Mesendoderm (in vitro differentiated cells): ENCODE results near the gene AKR7A3.
"Not testable (repeated sequence)": the region's sequence is repeated elsewhere in the genome, so short reads cannot be mapped to it uniquely, and the experiment has no call there.

Experiments
- DNase-seq: peaks from one replicate; pipeline ENCODE4 v3.0.0; 2013
- H2AK5ac ChIP-seq: 2 replicates; pipeline ENCODE4 v1.6.1; 2013; ENCODE audit warnings: low read length, inconsistent platforms
- H2BK120ac ChIP-seq: 2 replicates; pipeline ENCODE4 v1.6.1; 2013; ENCODE audit warnings: low read depth, mild to moderate bottlenecking, low read length, moderate library complexity, mixed read lengths
- H2BK15ac ChIP-seq: replicated peaks from 2 replicates; pipeline ENCODE4 v1.6.1; 2013; ENCODE audit warnings: low read depth, mild to moderate bottlenecking, moderate library complexity
- H2BK5ac ChIP-seq: 2 replicates; pipeline ENCODE4 v1.6.1; 2013; ENCODE audit warnings: low read length, inconsistent platforms
- H3K18ac ChIP-seq: 2 replicates; pipeline ENCODE4 v1.6.1; 2013; ENCODE audit warnings: mild to moderate bottlenecking, low read length, mixed read lengths
- H3K23ac ChIP-seq: one replicate; pipeline ENCODE4 v1.6.1; 2013; ENCODE audit warnings: low read length
- H3K27ac ChIP-seq: 2 replicates; pipeline ENCODE4 v1.5.1; 2013; ENCODE audit warnings: low read depth, mild to moderate bottlenecking, inconsistent platforms, low read length, moderate library complexity
- H3K27me3 ChIP-seq: 2 replicates; pipeline ENCODE4 v1.6.1; 2013; ENCODE audit warnings: low read length, control low read depth, mild to moderate bottlenecking, inconsistent platforms; ENCODE audit not compliant: insufficient read depth, poor library complexity
- H3K36me3 ChIP-seq: 2 replicates; pipeline ENCODE4 v1.6.1; 2013; ENCODE audit warnings: low read length, inconsistent platforms; ENCODE audit not compliant: control insufficient read depth, insufficient read depth
- H3K4ac ChIP-seq: one replicate; pipeline ENCODE4 v1.6.1; 2013; ENCODE audit warnings: low read depth, mild to moderate bottlenecking, low read length, moderate library complexity
- H3K4me1 ChIP-seq: 2 replicates; pipeline ENCODE4 v1.6.1; 2013; ENCODE audit warnings: low read depth, low read length, inconsistent platforms; ENCODE audit not compliant: control insufficient read depth
- H3K4me2 ChIP-seq: 2 replicates; pipeline ENCODE4 v1.6.1; 2013; ENCODE audit warnings: low read length
- H3K4me3 ChIP-seq: 2 replicates; pipeline ENCODE4 v1.5.1; 2013; ENCODE audit warnings: mild to moderate bottlenecking, low read length
- H3K56ac ChIP-seq: one replicate; pipeline ENCODE4 v1.6.1; 2013; ENCODE audit warnings: low read length
- H3K79me1 ChIP-seq: 2 replicates; pipeline ENCODE4 v1.6.1; 2013; ENCODE audit warnings: low read length, inconsistent platforms
- H3K79me2 ChIP-seq: 2 replicates; pipeline ENCODE4 v1.6.1; 2013; ENCODE audit warnings: mild to moderate bottlenecking, low read length; ENCODE audit not compliant: control insufficient read depth, insufficient read depth
- H3K9ac ChIP-seq: 2 replicates; pipeline ENCODE4 v1.6.1; 2013; ENCODE audit warnings: low read length, inconsistent platforms
- H4K5ac ChIP-seq: one replicate; pipeline ENCODE4 v1.6.1; 2013; ENCODE audit warnings: low read length
- H4K8ac ChIP-seq: one replicate; pipeline ENCODE4 v1.6.1; 2013; ENCODE audit warnings: low read depth, mild to moderate bottlenecking, control low read depth, low read length, moderate library complexity
- WGBS: extraction: QIAGEN DNeasy Blood & Tissue Kit; methylation state at CpG from one replicate; pipeline ENCODE4 v1.1.7; 2013; ENCODE audit warnings: low lambda C conversion rate, missing lambda C conversion rate; ENCODE audit not compliant: insufficient coverage; ENCODE audit errors: extremely low coverage; 5-methylcytosine and 5-hydroxymethylcytosine counted together

Gene AKR7A3

GRCh38 chr1:19307794-19308508, 19.4 kb upstream of the AKR7A3 start:
- no peak overlapping the region for H3K23ac ChIP-seq
- H3K4me3 ChIP-seq = no peak overlapping the region
- H3K27me3 ChIP-seq = no peaks in the 10 kb centered on the region
- no peak overlapping the region for H3K4ac ChIP-seq
- no peak overlapping the region for H2BK5ac ChIP-seq
- peaks cover 4% of the 10 kb centered on the region for H3K4me1 ChIP-seq
- no peak overlapping the region for H2BK15ac ChIP-seq
- no peak overlapping the region for H2AK5ac ChIP-seq
- no peak for DNase-seq
- WGBS = no CpG with 5 or more reads among the region's 10 CpGs
- no peaks in the 10 kb centered on the region for H3K79me2 ChIP-seq
- no peaks in the 10 kb centered on the region for H3K36me3 ChIP-seq
- H3K79me1 ChIP-seq = peaks cover 6% of the 10 kb centered on the region
- H3K56ac ChIP-seq = no peak overlapping the region
- H3K18ac ChIP-seq = no peak overlapping the region
- no peak overlapping the region for H2BK120ac ChIP-seq
- H3K27ac ChIP-seq = no peak overlapping the region
- no peak overlapping the region for H3K4me2 ChIP-seq
- no peak overlapping the region for H4K8ac ChIP-seq
- H4K5ac ChIP-seq = no peak overlapping the region
- H3K9ac ChIP-seq = no peak overlapping the region

- no peak overlapping the region for H3K23ac ChIP-seq
- H3K18ac ChIP-seq = no peak overlapping the region
- H4K5ac ChIP-seq = no peak overlapping the region
- H3K27me3 ChIP-seq = no peaks in the 10 kb centered on the region
- no peak overlapping the region for H3K4me2 ChIP-seq
- no peaks in the 10 kb centered on the region for H3K36me3 ChIP-seq
- no peak overlapping the region for H2BK5ac ChIP-seq
- no peak overlapping the region for H3K9ac ChIP-seq
- peaks cover 2% of the 10 kb centered on the region for H3K79me1 ChIP-seq
- H3K27ac ChIP-seq = no peak overlapping the region
- no peak for DNase-seq
- H3K79me2 ChIP-seq = no peaks in the 10 kb centered on the region
- WGBS = no CpG with 5 or more reads among the region's 6 CpGs
- H4K8ac ChIP-seq = no peak overlapping the region
- H3K4me3 ChIP-seq = no peak overlapping the region
- no peak overlapping the region for H2AK5ac ChIP-seq
- no peak overlapping the region for H2BK120ac ChIP-seq
- no peak overlapping the region for H2BK15ac ChIP-seq
- H3K56ac ChIP-seq = no peak overlapping the region
- peaks cover 3% of the 10 kb centered on the region for H3K4me1 ChIP-seq
- no peak overlapping the region for H3K4ac ChIP-seq
These were observed 18.4 kb upstream of the AKR7A3 start for GRCh38 chr1:19306941-19307340.

- Histone ChIP-seq H3K79me2 (no peaks in the 10 kb centered on the region), H4K8ac (no peak overlapping the region), H3K4ac (no peak overlapping the region), H2BK120ac (no peak overlapping the region), H4K5ac (no peak overlapping the region), H3K9ac (no peak overlapping the region), H2BK5ac (no peak overlapping the region), H3K4me1 (no peaks in the 10 kb centered on the region), H3K18ac (no peak overlapping the region), H2BK15ac (no peak overlapping the region), H3K56ac (no peak overlapping the region), H3K23ac (no peak overlapping the region), H3K79me1 (no peaks in the 10 kb centered on the region), H3K36me3 (no peaks in the 10 kb centered on the region), H3K4me2 (no peak overlapping the region), H3K27ac (no peak overlapping the region), H3K4me3 (no peak overlapping the region), H2AK5ac (no peak overlapping the region), H3K27me3 (no peaks in the 10 kb centered on the region)
- no peak for DNase-seq
- no CpG with 5 or more reads among the region's 11 CpGs for WGBS
These were observed 17.3 kb upstream of the AKR7A3 start for GRCh38 chr1:19305880-19306279.

- not testable (repeated sequence) for DNase-seq, H2BK15ac ChIP-seq, H3K4ac ChIP-seq, H3K18ac ChIP-seq, H3K27ac ChIP-seq, H3K79me2 ChIP-seq, H3K79me1 ChIP-seq, H3K23ac ChIP-seq, H2AK5ac ChIP-seq, H4K8ac ChIP-seq, H3K27me3 ChIP-seq, H4K5ac ChIP-seq, H3K56ac ChIP-seq, H3K9ac ChIP-seq, H3K36me3 ChIP-seq, H3K4me3 ChIP-seq, H3K4me2 ChIP-seq, H2BK120ac ChIP-seq, H2BK5ac ChIP-seq, H3K4me1 ChIP-seq
- no CpG with 5 or more reads among the region's 10 CpGs for WGBS
These were observed 15.5 kb upstream of the AKR7A3 start for GRCh38 chr1:19304081-19304480.

- no CpG with 5 or more reads among the region's 2 CpGs for WGBS
- Histone ChIP-seq H3K27me3 (no peaks in the 10 kb centered on the region), H3K4me3 (no peak overlapping the region), H3K36me3 (no peaks in the 10 kb centered on the region), H4K8ac (no peak overlapping the region), H3K4me2 (no peak overlapping the region), H2AK5ac (no peak overlapping the region), H3K79me1 (no peaks in the 10 kb centered on the region), H3K4me1 (no peaks in the 10 kb centered on the region), H3K9ac (no peak overlapping the region), H2BK15ac (no peak overlapping the region), H2BK5ac (no peak overlapping the region), H3K18ac (no peak overlapping the region), H4K5ac (no peak overlapping the region), H3K56ac (no peak overlapping the region), H3K4ac (no peak overlapping the region), H3K27ac (no peak overlapping the region), H3K79me2 (no peaks in the 10 kb centered on the region), H2BK120ac (no peak overlapping the region), H3K23ac (no peak overlapping the region)
- DNase-seq = no peak
These were observed 11.6 kb upstream of the AKR7A3 start for GRCh38 chr1:19300211-19300610.

GRCh38 chr1:19294638-19295037, 6.1 kb upstream of the AKR7A3 start:
- DNase-seq = no peak
- WGBS = no CpG with 5 or more reads among the region's 2 CpGs

More at GRCh38 chr1:19294638-19295037, 6.1 kb upstream of the AKR7A3 start:
- Histone ChIP-seq H3K36me3 (no peaks in the 10 kb centered on the region), H3K4me3 (no peak overlapping the region), H3K27me3 (no peaks in the 10 kb centered on the region), H3K23ac (no peak overlapping the region), H2AK5ac (no peak overlapping the region), H4K8ac (no peak overlapping the region), H4K5ac (no peak overlapping the region), H3K79me2 (no peaks in the 10 kb centered on the region), H3K27ac (no peak overlapping the region), H2BK15ac (no peak overlapping the region), H3K9ac (no peak overlapping the region), H3K4me2 (no peak overlapping the region), H3K18ac (no peak overlapping the region), H2BK5ac (no peak overlapping the region), H2BK120ac (no peak overlapping the region), H3K79me1 (no peaks in the 10 kb centered on the region), H3K4ac (no peak overlapping the region), H3K4me1 (no peaks in the 10 kb centered on the region), H3K56ac (no peak overlapping the region)
